Mesothelial cell of epicardium (in vitro differentiated cells): ENCODE measurements around the gene ADCY7. TPM values are rescaled to one million over a fixed set of nuclear protein-coding genes. Genes with fewer than 3 reads are reported as not detected.
A peak's percentile ranks its signal among the peaks of the same experiment; 100 is the strongest.

Experiments used
- DNase-seq, 2 experiments: peaks; one replicate each; pipeline ENCODE4 v3.0.0; 2021; ENCODE audit warnings: low spot score in 2 of 2; ENCODE audit not compliant: unreplicated experiment in 2 of 2
- H3K27ac Mint-ChIP-seq: 2 replicates; pipeline ENCODE4 v1.8.0; 2021; ENCODE audit warnings: mixed read lengths
- H3K27me3 Mint-ChIP-seq: 2 replicates; pipeline ENCODE4 v1.8.0; 2021; ENCODE audit warnings: low read depth, mixed read lengths
- H3K36me3 Mint-ChIP-seq: 2 replicates; pipeline ENCODE4 v1.8.0; 2021; ENCODE audit warnings: mixed read lengths
- H3K4me1 Mint-ChIP-seq: 2 replicates; pipeline ENCODE4 v1.8.0; 2021; ENCODE audit warnings: mixed read lengths
- H3K4me3 Mint-ChIP-seq: 2 replicates; pipeline ENCODE4 v1.8.0; 2021; ENCODE audit warnings: mild to moderate bottlenecking, moderate library complexity, mixed read lengths
- H3K9me3 Mint-ChIP-seq: 2 replicates; pipeline ENCODE4 v1.8.0; 2021; ENCODE audit warnings: mixed read lengths
- total RNA-seq: library from RNA; stranded (reverse); gene quantifications from 3 replicates; pipeline ENCODE4 v1.2.1, GENCODE V29; 2021
- TF ChIP-seq, protein P1 (sequence below): fragments of 200-600 bp; sonication (generic); IDR thresholded peaks from one replicate; pipeline ENCODE4 v1.5.0; 2021; ENCODE audit warnings: antibody characterized with exemption; ENCODE audit not compliant: unreplicated experiment

The ADCY7 gene
- total RNA-seq, 1 donor from 2014 or later: 25.7 TPM

DNA sequence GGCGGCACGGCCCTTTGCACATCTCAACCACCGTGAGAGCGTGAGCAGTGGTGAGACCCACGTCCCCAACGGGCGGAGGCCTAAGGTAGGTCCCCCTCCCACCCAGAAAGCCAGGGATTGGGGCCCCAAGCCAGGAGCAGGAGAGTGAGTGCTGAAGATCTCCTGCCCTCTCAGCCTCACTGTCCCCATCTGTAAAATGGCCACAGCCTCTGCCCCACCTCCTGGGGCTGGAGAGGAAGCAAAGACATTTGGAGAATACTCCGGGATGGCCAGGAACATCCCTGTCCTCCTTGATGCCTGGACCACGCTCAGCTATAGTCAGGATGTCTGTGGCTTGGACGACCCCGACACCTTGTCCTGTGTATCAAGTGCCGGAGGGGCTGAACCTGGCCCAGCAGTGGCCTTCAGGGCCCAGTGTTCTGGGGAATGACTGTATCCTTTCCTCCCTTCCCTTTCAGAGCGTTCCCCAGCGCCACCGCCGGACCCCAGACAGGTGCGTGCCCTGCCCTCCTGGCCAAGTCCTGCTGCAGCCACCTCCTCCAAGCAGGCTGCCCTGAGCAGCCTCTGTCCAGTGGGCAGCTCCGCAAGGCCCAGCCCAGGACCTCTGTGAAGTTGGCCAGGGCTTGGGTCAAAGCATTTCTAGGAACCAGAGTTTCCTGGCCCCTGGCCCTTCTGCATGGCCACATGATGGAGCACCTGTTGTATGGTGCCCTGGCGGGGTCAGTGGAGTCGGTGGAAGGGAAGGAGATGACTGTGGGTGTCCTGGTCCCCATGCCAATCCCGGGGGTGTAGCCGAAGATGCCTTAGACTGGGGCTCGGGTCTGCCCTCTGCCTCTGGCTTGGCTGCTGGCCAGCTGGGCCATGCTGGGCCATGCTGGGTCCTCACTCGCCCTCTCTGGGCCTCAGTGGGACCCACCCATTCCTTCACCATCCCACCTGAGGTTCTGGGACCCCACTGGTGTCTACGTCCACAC is 38.4 kb downstream of the ADCY7 start:
- H3K27ac Mint-ChIP-seq: no peak overlapping the region
- TF ChIP-seq, protein P1, sequence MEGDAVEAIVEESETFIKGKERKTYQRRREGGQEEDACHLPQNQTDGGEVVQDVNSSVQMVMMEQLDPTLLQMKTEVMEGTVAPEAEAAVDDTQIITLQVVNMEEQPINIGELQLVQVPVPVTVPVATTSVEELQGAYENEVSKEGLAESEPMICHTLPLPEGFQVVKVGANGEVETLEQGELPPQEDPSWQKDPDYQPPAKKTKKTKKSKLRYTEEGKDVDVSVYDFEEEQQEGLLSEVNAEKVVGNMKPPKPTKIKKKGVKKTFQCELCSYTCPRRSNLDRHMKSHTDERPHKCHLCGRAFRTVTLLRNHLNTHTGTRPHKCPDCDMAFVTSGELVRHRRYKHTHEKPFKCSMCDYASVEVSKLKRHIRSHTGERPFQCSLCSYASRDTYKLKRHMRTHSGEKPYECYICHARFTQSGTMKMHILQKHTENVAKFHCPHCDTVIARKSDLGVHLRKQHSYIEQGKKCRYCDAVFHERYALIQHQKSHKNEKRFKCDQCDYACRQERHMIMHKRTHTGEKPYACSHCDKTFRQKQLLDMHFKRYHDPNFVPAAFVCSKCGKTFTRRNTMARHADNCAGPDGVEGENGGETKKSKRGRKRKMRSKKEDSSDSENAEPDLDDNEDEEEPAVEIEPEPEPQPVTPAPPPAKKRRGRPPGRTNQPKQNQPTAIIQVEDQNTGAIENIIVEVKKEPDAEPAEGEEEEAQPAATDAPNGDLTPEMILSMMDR: no peak
- no peak for DNase-seq
- H3K4me3 Mint-ChIP-seq: no peak overlapping the region
- H3K27me3 Mint-ChIP-seq: no peaks in the 10 kb centered on the region
- H3K9me3 Mint-ChIP-seq: no peaks in the 10 kb centered on the region
- H3K4me1 Mint-ChIP-seq: peaks cover 5% of the 10 kb centered on the region
- H3K36me3 Mint-ChIP-seq: no peaks in the 10 kb centered on the region

DNA sequence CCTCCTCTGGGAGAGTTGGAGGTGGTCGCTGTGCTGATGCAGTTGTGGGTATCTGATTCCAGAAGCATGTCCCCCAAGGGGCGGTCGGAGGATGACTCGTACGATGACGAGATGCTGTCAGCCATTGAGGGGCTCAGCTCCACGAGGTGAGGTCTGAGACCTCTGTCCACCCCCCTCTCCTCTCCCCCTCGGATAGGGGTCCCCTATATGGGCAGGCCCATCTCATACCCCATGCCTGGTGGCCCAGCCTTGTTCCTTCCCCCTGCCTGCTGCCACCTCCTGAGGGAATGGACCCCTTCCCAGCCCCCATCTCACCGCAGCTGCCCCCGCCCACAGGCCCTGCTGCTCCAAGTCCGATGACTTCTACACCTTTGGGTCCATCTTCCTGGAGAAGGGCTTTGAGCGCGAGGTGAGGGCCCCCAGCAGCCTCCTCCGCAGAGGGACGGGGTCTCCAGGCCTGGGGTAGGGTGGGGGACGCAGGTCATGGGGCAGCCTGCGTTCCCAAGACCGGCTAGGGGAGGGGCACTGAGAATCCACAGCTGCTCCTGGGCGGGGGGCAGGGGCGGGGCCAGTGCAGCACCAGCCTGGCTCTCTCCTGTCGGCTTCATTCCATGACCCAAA is 39.2 kb downstream of the ADCY7 start:
- H3K4me3 Mint-ChIP-seq: no peak overlapping the region
- no peaks in the 10 kb centered on the region for H3K9me3 Mint-ChIP-seq
- no peak overlapping the region for H3K27ac Mint-ChIP-seq
- DNase-seq: no peak
- TF ChIP-seq, protein P1: no peak
- no peaks in the 10 kb centered on the region for H3K27me3 Mint-ChIP-seq
- peaks cover 12% of the 10 kb centered on the region for H3K4me1 Mint-ChIP-seq
- no peaks in the 10 kb centered on the region for H3K36me3 Mint-ChIP-seq

DNA sequence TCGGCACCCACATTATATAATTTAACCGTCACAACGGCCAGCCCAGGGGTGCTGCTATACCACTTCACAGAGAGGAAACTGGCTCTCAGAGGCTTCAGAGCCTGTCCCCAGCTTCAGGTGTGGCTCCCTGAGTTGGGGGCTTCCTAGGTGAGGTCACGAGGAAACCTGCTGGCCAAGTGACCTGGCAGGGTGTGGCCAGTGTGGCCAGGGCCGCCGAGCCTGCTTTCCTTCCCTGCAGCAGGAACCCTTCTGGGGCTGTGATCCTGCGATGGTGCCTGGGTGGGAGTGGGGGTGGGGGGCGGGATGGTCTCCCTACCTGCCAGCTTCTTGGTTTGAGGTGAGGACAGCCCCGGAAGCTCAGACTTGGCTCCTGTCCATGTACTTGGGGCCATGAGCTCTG is 39.9 kb downstream of the ADCY7 start:
- no peak overlapping the region for H3K27ac Mint-ChIP-seq
- peak in 1 of 2 experiments; percentile 29 for DNase-seq
- H3K4me1 Mint-ChIP-seq: peaks cover 12% of the 10 kb centered on the region
- no peaks in the 10 kb centered on the region for H3K36me3 Mint-ChIP-seq
- H3K9me3 Mint-ChIP-seq: no peaks in the 10 kb centered on the region
- TF ChIP-seq, protein P1: no peak
- H3K27me3 Mint-ChIP-seq: no peaks in the 10 kb centered on the region
- no peak overlapping the region for H3K4me3 Mint-ChIP-seq

DNA sequence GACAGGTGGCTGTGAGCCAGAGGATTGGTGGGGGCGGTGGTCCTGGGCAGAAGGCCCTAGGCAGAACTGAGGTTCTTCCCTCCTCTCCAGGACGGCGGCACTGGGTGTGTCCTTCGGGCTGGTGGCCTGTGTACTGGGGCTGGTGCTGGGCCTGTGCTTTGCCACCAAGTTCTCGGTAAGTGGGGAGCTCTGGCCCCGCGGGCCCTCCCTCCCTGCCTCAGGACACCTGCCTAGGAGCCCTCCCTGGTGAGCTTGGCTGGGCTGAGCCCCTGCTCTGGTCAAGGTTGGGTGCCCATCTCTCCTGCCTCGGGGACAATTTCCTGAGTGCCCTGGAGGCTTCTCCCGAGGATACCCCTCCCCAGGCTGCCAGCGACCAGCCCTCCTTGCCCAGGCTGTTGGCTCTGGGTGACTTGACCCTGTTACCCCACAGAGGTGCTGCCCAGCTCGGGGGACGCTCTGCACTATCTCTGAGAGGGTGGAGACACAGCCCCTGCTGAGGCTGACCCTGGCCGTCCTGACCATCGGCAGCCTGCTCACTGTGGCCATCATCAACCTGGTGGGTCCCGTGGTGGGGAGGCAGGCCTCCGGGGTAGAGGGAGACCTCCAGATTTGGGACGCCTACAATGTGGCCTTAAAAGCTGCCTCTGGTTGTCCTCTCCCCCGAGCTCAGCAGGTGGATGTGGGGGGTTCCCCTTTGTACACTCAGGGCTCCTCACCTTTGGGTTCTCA is 42.0 kb downstream of the ADCY7 start:
- Mint-ChIP-seq H3K9me3 (no peaks in the 10 kb centered on the region), H3K4me3 (no peak overlapping the region), H3K36me3 (peaks cover 11% of the 10 kb centered on the region), H3K27ac (no peak overlapping the region), H3K27me3 (no peaks in the 10 kb centered on the region), H3K4me1 (peaks cover 9% of the 10 kb centered on the region)
- DNase-seq: no peak
- TF ChIP-seq, protein P1: no peak

DNA sequence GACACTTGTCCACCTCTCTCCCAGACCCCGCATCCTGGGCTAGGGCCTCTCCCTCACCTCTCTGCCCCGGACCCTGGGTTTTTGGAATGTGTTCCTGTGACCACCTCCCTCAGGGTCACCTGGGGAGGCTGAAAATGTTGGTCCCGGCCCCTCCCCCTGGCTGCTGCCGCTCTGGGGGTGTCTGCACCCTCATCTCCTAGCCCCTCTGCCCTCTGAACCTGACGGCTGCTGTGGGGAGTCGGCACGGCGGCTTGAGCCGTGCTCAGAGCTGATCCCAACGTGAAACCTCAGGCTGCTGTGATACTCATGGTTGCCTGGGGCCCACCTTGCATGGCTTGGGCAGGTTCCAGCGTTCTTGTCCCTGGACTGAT is 42.8 kb downstream of the ADCY7 start:
- no peaks in the 10 kb centered on the region for H3K27me3 Mint-ChIP-seq
- TF ChIP-seq, protein P1: no peak
- peaks cover 9% of the 10 kb centered on the region for H3K4me1 Mint-ChIP-seq
- H3K27ac Mint-ChIP-seq: no peak overlapping the region
- H3K36me3 Mint-ChIP-seq: peaks cover 15% of the 10 kb centered on the region
- peak in 1 of 2 experiments; percentile 33 for DNase-seq
- no peaks in the 10 kb centered on the region for H3K9me3 Mint-ChIP-seq
- no peak overlapping the region for H3K4me3 Mint-ChIP-seq
